Measurements from ENCODE around the gene FUT8.
"Not testable (repeated sequence)": the region's sequence is repeated elsewhere in the genome, so short reads cannot be mapped to it uniquely, and the experiment has no call there.

FUT8 gene

DNA sequence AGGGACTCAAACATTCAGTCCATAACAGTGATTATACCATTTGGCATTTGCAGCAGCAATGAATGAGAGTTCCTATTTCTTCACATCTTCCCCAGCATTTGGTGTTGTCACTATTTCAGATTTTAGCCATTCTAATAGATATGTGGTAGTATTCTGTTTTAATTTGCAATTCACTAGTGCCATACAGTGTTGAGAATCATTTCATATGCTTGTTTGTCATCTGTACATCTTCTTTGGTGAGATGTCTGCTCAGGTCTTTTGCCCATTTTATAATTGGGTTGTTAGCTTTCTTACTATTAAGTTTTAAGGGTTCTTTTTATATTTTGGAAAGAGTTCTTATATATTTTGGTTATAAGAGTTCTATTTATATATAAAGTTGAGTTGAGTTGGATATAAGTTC is 276.5 kb downstream of the FUT8 start:
- Histone ChIP-seq H2BK15ac (ENCODE audit: low read length) (no peak overlapping the region), H2AK5ac (ENCODE audit: low read depth, low read length) (no peak overlapping the region), H2BK12ac (ENCODE audit: low read length) (no peak overlapping the region), H3K4me1 (ENCODE audit: control insufficient read depth in 2 of 2, insufficient read depth in 1 of 2, low read depth in 1 of 2, low read length in 2 of 2) (peaks cover 0 to 2% of the 10 kb centered on the region in 2 donors), H2AFZ (ENCODE audit: low read length) (no peak overlapping the region), H3K4me2 (ENCODE audit: insufficient read depth, low read length, poor library complexity, severe bottlenecking) (no peak overlapping the region), H3K9me3 (replicated peaks in 1 of 2; ENCODE audit: control insufficient read depth in 2 of 2, insufficient read depth in 1 of 2, low read depth in 1 of 2, low read length in 2 of 2) (peaks cover 0 to 7% of the 10 kb centered on the region in 2 donors), H3K14ac (ENCODE audit: low read length) (no peak overlapping the region), H3K36me3 (replicated peaks in 1 of 2; ENCODE audit: control insufficient read depth in 2 of 2, insufficient read depth in 2 of 2, low read length in 2 of 2) (no peaks in the 10 kb centered on the region), H3K4me3 (ENCODE audit: low read length in 2 of 2) (no peak overlapping the region), H4K91ac (ENCODE audit: low read depth, low read length, poor library complexity) (no peak overlapping the region), H3K79me1 (ENCODE audit: low read depth, low read length) (no peaks in the 10 kb centered on the region), H2BK120ac (ENCODE audit: low read depth, low read length) (no peak overlapping the region), H3K27me3 (ENCODE audit: control insufficient read depth in 3 of 3, insufficient read depth in 3 of 3, low read depth in 1 of 3, low read length in 3 of 3) (no peaks in the 10 kb centered on the region), H4K8ac (ENCODE audit: low read depth, low read length) (no peak overlapping the region), H3K18ac (ENCODE audit: low read length) (no peak overlapping the region), H3K27ac (replicated peaks; ENCODE audit: low read length) (no peak overlapping the region), H2BK5ac (ENCODE audit: low read length) (no peak overlapping the region), H3K9ac (ENCODE audit: low read depth, low read length, poor library complexity) (no peak overlapping the region), H3K4ac (ENCODE audit: low read length) (no peak overlapping the region), H3K23ac (ENCODE audit: low read depth, low read length, poor library complexity) (no peak overlapping the region)
- no peak for DNase-seq (ENCODE audit: low spot score)

DNA sequence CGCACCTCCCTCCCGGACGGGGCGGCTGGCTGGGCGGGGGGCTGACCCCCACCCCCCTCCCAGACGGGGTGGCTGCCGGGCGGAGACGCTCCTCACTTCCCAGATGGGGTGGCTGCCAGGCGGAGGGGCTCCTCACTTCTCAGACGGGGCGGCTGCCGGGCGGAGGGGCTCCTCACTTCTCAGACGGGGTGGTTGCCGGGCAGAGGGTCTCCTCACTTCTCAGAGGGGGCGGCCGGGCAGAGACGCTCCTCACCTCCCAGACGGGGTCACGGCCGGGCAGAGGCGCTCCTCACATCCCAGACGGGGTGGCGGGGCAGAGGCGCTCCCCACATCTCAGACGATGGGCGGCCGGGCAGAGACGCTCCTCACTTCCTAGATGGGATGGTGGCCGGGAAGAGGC is 280.0 kb downstream of the FUT8 start:
- not testable (repeated sequence) for H2BK12ac ChIP-seq (ENCODE audit: low read length); H3K79me1 ChIP-seq (ENCODE audit: low read depth, low read length); H3K27ac ChIP-seq (replicated peaks; ENCODE audit: low read length); H2BK5ac ChIP-seq (ENCODE audit: low read length); H3K9me3 ChIP-seq (replicated peaks in 1 of 2; ENCODE audit: control insufficient read depth in 2 of 2, insufficient read depth in 1 of 2, low read depth in 1 of 2, low read length in 2 of 2); H3K4ac ChIP-seq (ENCODE audit: low read length); H3K4me2 ChIP-seq (ENCODE audit: insufficient read depth, low read length, poor library complexity, severe bottlenecking); H2AK5ac ChIP-seq (ENCODE audit: low read depth, low read length); H2BK120ac ChIP-seq (ENCODE audit: low read depth, low read length); H3K36me3 ChIP-seq (replicated peaks in 1 of 2; ENCODE audit: control insufficient read depth in 2 of 2, insufficient read depth in 2 of 2, low read length in 2 of 2); H3K23ac ChIP-seq (ENCODE audit: low read depth, low read length, poor library complexity); H3K4me1 ChIP-seq (ENCODE audit: control insufficient read depth in 2 of 2, insufficient read depth in 1 of 2, low read depth in 1 of 2, low read length in 2 of 2); H4K91ac ChIP-seq (ENCODE audit: low read depth, low read length, poor library complexity); H4K8ac ChIP-seq (ENCODE audit: low read depth, low read length); H3K4me3 ChIP-seq (ENCODE audit: low read length in 2 of 2); H2BK15ac ChIP-seq (ENCODE audit: low read length); DNase-seq (ENCODE audit: low spot score); H3K14ac ChIP-seq (ENCODE audit: low read length); H3K18ac ChIP-seq (ENCODE audit: low read length); H2AFZ ChIP-seq (ENCODE audit: low read length); H3K27me3 ChIP-seq (ENCODE audit: control insufficient read depth in 3 of 3, insufficient read depth in 3 of 3, low read depth in 1 of 3, low read length in 3 of 3); H3K9ac ChIP-seq (ENCODE audit: low read depth, low read length, poor library complexity)
- no CpG with 5 or more reads among the region's 31 CpGs for WGBS, 2 donors (ENCODE audit: extremely low coverage in 2 of 2, insufficient read length in 2 of 2, insufficient replicate concordance in 1 of 2)

DNA sequence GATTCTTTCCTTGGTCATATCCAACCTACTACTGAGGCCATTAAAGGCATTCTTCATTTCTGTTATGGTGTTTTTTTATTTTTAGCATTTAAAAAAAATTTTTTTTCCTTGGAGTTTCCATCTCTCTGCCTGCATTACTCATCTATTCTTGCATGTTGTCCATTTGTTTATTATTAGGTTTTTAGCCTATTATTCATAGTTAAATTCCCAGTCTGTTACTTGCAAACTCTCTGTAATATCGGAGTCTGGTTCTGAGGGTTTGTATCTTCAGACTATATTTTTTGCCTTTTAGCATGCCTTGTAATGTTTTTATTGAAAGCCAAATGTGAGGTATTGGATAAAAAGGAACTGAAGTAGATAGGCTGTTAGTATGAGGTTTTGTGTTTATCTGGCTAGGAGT is 284.3 kb downstream of the FUT8 start:
- H2BK15ac ChIP-seq (ENCODE audit: low read length): no peak overlapping the region
- no peak overlapping the region for H3K27ac ChIP-seq (replicated peaks; ENCODE audit: low read length)
- H2AK5ac ChIP-seq (ENCODE audit: low read depth, low read length): no peak overlapping the region
- H3K4ac ChIP-seq (ENCODE audit: low read length): no peak overlapping the region
- H2BK5ac ChIP-seq (ENCODE audit: low read length): no peak overlapping the region
- no peak overlapping the region for H3K23ac ChIP-seq (ENCODE audit: low read depth, low read length, poor library complexity)
- H3K14ac ChIP-seq (ENCODE audit: low read length): no peak overlapping the region
- H4K8ac ChIP-seq (ENCODE audit: low read depth, low read length): no peak overlapping the region
- no peak overlapping the region for H2AFZ ChIP-seq (ENCODE audit: low read length)
- no peak overlapping the region for H3K9ac ChIP-seq (ENCODE audit: low read depth, low read length, poor library complexity)
- H2BK12ac ChIP-seq (ENCODE audit: low read length): no peak overlapping the region
- no peaks in the 10 kb centered on the region for H3K4me1 ChIP-seq (ENCODE audit: control insufficient read depth in 2 of 2, insufficient read depth in 1 of 2, low read depth in 1 of 2, low read length in 2 of 2)
- no peak overlapping the region for H3K18ac ChIP-seq (ENCODE audit: low read length)
- no peaks in the 10 kb centered on the region for H3K27me3 ChIP-seq (ENCODE audit: control insufficient read depth in 3 of 3, insufficient read depth in 3 of 3, low read depth in 1 of 3, low read length in 3 of 3)
- H3K4me2 ChIP-seq (ENCODE audit: insufficient read depth, low read length, poor library complexity, severe bottlenecking): no peak overlapping the region
- no peak overlapping the region for H4K91ac ChIP-seq (ENCODE audit: low read depth, low read length, poor library complexity)
- no peak overlapping the region for H2BK120ac ChIP-seq (ENCODE audit: low read depth, low read length)
- H3K4me3 ChIP-seq (ENCODE audit: low read length in 2 of 2): no peak overlapping the region
- DNase-seq (ENCODE audit: low spot score): no peak
- H3K9me3 ChIP-seq (replicated peaks in 1 of 2; ENCODE audit: control insufficient read depth in 2 of 2, insufficient read depth in 1 of 2, low read depth in 1 of 2, low read length in 2 of 2): peaks cover 0 to 7% of the 10 kb centered on the region in 2 donors
- no CpG with 5 or more reads among the region's 1 CpG for WGBS, 2 donors (ENCODE audit: extremely low coverage in 2 of 2, insufficient read length in 2 of 2, insufficient replicate concordance in 1 of 2)
- H3K36me3 ChIP-seq (replicated peaks in 1 of 2; ENCODE audit: control insufficient read depth in 2 of 2, insufficient read depth in 2 of 2, low read length in 2 of 2): no peaks in the 10 kb centered on the region
- no peaks in the 10 kb centered on the region for H3K79me1 ChIP-seq (ENCODE audit: low read depth, low read length)

DNA sequence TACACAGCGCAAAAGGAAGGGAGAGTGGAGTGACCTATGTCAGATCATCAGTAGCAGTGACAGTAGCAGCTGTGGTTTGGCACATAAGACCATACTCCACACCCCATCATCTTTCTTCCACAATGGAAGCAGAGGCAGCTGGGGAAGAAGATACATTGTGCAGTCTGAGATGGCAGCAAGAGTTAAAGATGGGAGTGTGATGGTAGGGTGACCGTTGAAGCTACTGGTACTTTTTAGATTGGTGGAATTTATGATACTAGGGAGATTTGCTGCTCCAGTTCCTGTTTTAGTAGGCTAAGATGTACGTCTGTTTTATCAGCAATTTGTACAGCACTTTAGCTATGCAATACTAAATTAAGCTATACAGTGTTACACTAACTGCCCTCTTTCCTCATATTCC is 291.0 kb downstream of the FUT8 start:
- H3K4ac ChIP-seq (ENCODE audit: low read length): no peak overlapping the region
- no peak overlapping the region for H3K14ac ChIP-seq (ENCODE audit: low read length)
- H3K4me2 ChIP-seq (ENCODE audit: insufficient read depth, low read length, poor library complexity, severe bottlenecking): no peak overlapping the region
- no peak overlapping the region for H3K9ac ChIP-seq (ENCODE audit: low read depth, low read length, poor library complexity)
- H3K23ac ChIP-seq (ENCODE audit: low read depth, low read length, poor library complexity): no peak overlapping the region
- no peak overlapping the region for H4K8ac ChIP-seq (ENCODE audit: low read depth, low read length)
- DNase-seq (ENCODE audit: low spot score): no peak
- no peak overlapping the region for H3K4me3 ChIP-seq (ENCODE audit: low read length in 2 of 2)
- no peak overlapping the region for H2AFZ ChIP-seq (ENCODE audit: low read length)
- H2BK120ac ChIP-seq (ENCODE audit: low read depth, low read length): no peak overlapping the region
- H3K79me1 ChIP-seq (ENCODE audit: low read depth, low read length): no peaks in the 10 kb centered on the region
- H4K91ac ChIP-seq (ENCODE audit: low read depth, low read length, poor library complexity): no peak overlapping the region
- H3K27ac ChIP-seq (replicated peaks; ENCODE audit: low read length): no peak overlapping the region
- no CpG with 5 or more reads among the region's 3 CpGs for WGBS, 2 donors (ENCODE audit: extremely low coverage in 2 of 2, insufficient read length in 2 of 2, insufficient replicate concordance in 1 of 2)
- H2BK15ac ChIP-seq (ENCODE audit: low read length): no peak overlapping the region
- no peaks in the 10 kb centered on the region for H3K27me3 ChIP-seq (ENCODE audit: control insufficient read depth in 3 of 3, insufficient read depth in 3 of 3, low read depth in 1 of 3, low read length in 3 of 3)
- no peak overlapping the region for H2BK12ac ChIP-seq (ENCODE audit: low read length)
- no peak overlapping the region for H3K18ac ChIP-seq (ENCODE audit: low read length)
- H3K36me3 ChIP-seq (replicated peaks in 1 of 2; ENCODE audit: control insufficient read depth in 2 of 2, insufficient read depth in 2 of 2, low read length in 2 of 2): no peaks in the 10 kb centered on the region
- H3K4me1 ChIP-seq (ENCODE audit: control insufficient read depth in 2 of 2, insufficient read depth in 1 of 2, low read depth in 1 of 2, low read length in 2 of 2): peaks cover 0 to 2% of the 10 kb centered on the region in 2 donors
- no peak overlapping the region for H2BK5ac ChIP-seq (ENCODE audit: low read length)
- no peak overlapping the region for H2AK5ac ChIP-seq (ENCODE audit: low read depth, low read length)
- H3K9me3 ChIP-seq (replicated peaks in 1 of 2; ENCODE audit: control insufficient read depth in 2 of 2, insufficient read depth in 1 of 2, low read depth in 1 of 2, low read length in 2 of 2): peaks cover 0 to 2% of the 10 kb centered on the region in 2 donors

Data from neuronal stem cell (in vitro differentiated cells).